Measurements from ENCODE around the gene SRGAP3. TPM values are rescaled to one million over a fixed set of nuclear protein-coding genes. Genes with fewer than 3 reads are reported as not detected.
A peak's percentile ranks its signal among the peaks of the same experiment; 100 is the strongest.

SRGAP3 gene
- total and polyA plus RNA-seq, 2 donors (not counting 1 experiment from before 2014, with no cell fraction given) = 1.4 to 1.5 TPM

GRCh38 chr3:9067352-9067975 lies 182.0 kb downstream of the SRGAP3 start:
- Histone ChIP-seq H3K4me2 (replicated peaks; ENCODE audit: low read depth, low read length, poor library complexity, severe bottlenecking) (no peak overlapping the region), H3K27me3 (replicated peaks in 1 of 4; ENCODE audit: control extremely low read depth in 1 of 4, control insufficient read depth in 3 of 4, insufficient read depth in 4 of 4, low read length in 3 of 4) (peaks cover 0 to 5% (median 0%) of the 10 kb centered on the region in 4 experiments), H3K27ac (ENCODE audit: low read length in 2 of 2) (no peak overlapping the region), H3K79me2 (ENCODE audit: control insufficient read depth, insufficient read depth, low read length) (no peaks in the 10 kb centered on the region), H2AFZ (ENCODE audit: insufficient read depth, low read depth, low read length, poor library complexity, severe bottlenecking) (no peak overlapping the region), H3K4me1 (ENCODE audit: control insufficient read depth in 2 of 2, insufficient read depth in 2 of 2, low read length in 2 of 2) (no peaks in the 10 kb centered on the region), H3K9me3 (ENCODE audit: control extremely low read depth in 1 of 3, control insufficient read depth in 2 of 3, insufficient read depth in 1 of 3, low read length in 2 of 3) (peaks cover 0 to 6% (median 5%) of the 10 kb centered on the region in 3 donors), H3K9ac (ENCODE audit: low read length) (no peak overlapping the region), H4K20me1 (ENCODE audit: control insufficient read depth, insufficient read depth, low read length, poor library complexity, severe bottlenecking) (no peaks in the 10 kb centered on the region), H3K36me3 (replicated peaks in 1 of 2; ENCODE audit: control extremely low read depth in 1 of 2, control insufficient read depth in 1 of 2, extremely low read depth in 1 of 2, insufficient read depth in 2 of 2, low read length in 1 of 2) (no peaks in the 10 kb centered on the region), H3K4me3 (ENCODE audit: control extremely low read depth in 1 of 5, extremely low read depth in 1 of 5, insufficient read depth in 1 of 5, low read depth in 2 of 5, low read length in 4 of 5) (no peak overlapping the region)
- Mint-ChIP-seq H3K4me3 (no peak overlapping the region), H3K9me3 (ENCODE audit: insufficient read depth) (peaks cover 4% of the 10 kb centered on the region), H3K27ac (no peak overlapping the region), H3K4me1 (no peaks in the 10 kb centered on the region), H3K27me3 (peaks cover 11% of the 10 kb centered on the region)
- ATAC-seq (ENCODE audit: low read depth) (no peak), DNase-seq (peak; percentile 8)
- 54% methylated on average over 10 of the region's 13 CpGs for WGBS (ENCODE audit: insufficient coverage)
- ChIA-PET CTCF (interaction anchor here (0.7 kb wide), 1 partner anchor 16 kb away, joined by 3 read pairs; no protein-coding TSS in a partner anchor), POLR2A (no interaction called here)
- TF ChIP-seq CTCF (IDR thresholded peaks at IDR 0.05) = peak; percentile 56
- no peak for TF ChIP-seq EZH2 (IDR thresholded peaks at IDR 0.05; ENCODE audit: borderline replicate concordance, insufficient read depth, low read depth, low read length, poor library complexity, severe bottlenecking)
- intact Hi-C loops (cut with micrococcal nuclease) = no loop called here

GRCh38 chr3:9066775-9067174 lies 182.7 kb downstream of the SRGAP3 start:
- H3K27ac ChIP-seq (ENCODE audit: low read length in 2 of 2) = no peak overlapping the region
- no CpG with 5 or more reads among the region's 3 CpGs for whole genome bisulfite sequencing (ENCODE audit: insufficient coverage)
- H3K9me3 ChIP-seq (ENCODE audit: control extremely low read depth in 1 of 3, control insufficient read depth in 2 of 3, insufficient read depth in 1 of 3, low read length in 2 of 3) = peaks cover 0 to 6% (median 6%) of the 10 kb centered on the region in 3 donors
- H2AFZ ChIP-seq (ENCODE audit: insufficient read depth, low read depth, low read length, poor library complexity, severe bottlenecking) = no peak overlapping the region
- TF ChIP-seq CTCF (IDR thresholded peaks at IDR 0.05) (no peak), EZH2 (IDR thresholded peaks at IDR 0.05; ENCODE audit: borderline replicate concordance, insufficient read depth, low read depth, low read length, poor library complexity, severe bottlenecking) (no peak)
- no peaks in the 10 kb centered on the region for H3K79me2 ChIP-seq (ENCODE audit: control insufficient read depth, insufficient read depth, low read length)
- no peak overlapping the region for H3K27ac Mint-ChIP-seq
- DNase-seq = no peak
- no peaks in the 10 kb centered on the region for H3K4me1 Mint-ChIP-seq
- H3K27me3 ChIP-seq (replicated peaks in 1 of 4; ENCODE audit: control extremely low read depth in 1 of 4, control insufficient read depth in 3 of 4, insufficient read depth in 4 of 4, low read length in 3 of 4) = peaks cover 0 to 5% (median 0%) of the 10 kb centered on the region in 4 experiments
- no peaks in the 10 kb centered on the region for H3K4me1 ChIP-seq (ENCODE audit: control insufficient read depth in 2 of 2, insufficient read depth in 2 of 2, low read length in 2 of 2)
- no peak overlapping the region for H3K4me3 ChIP-seq (ENCODE audit: control extremely low read depth in 1 of 5, extremely low read depth in 1 of 5, insufficient read depth in 1 of 5, low read depth in 2 of 5, low read length in 4 of 5)
- H3K9me3 Mint-ChIP-seq (ENCODE audit: insufficient read depth) = peaks cover 6% of the 10 kb centered on the region
- no peak overlapping the region for H3K4me3 Mint-ChIP-seq
- intact Hi-C loops (cut with micrococcal nuclease) = no loop called here
- H3K36me3 ChIP-seq (replicated peaks in 1 of 2; ENCODE audit: control extremely low read depth in 1 of 2, control insufficient read depth in 1 of 2, extremely low read depth in 1 of 2, insufficient read depth in 2 of 2, low read length in 1 of 2) = no peaks in the 10 kb centered on the region
- ChIA-PET CTCF (no interaction called here), POLR2A (no interaction called here)
- no peaks in the 10 kb centered on the region for H4K20me1 ChIP-seq (ENCODE audit: control insufficient read depth, insufficient read depth, low read length, poor library complexity, severe bottlenecking)
- no peak for ATAC-seq (ENCODE audit: low read depth)
- no peak overlapping the region for H3K4me2 ChIP-seq (replicated peaks; ENCODE audit: low read depth, low read length, poor library complexity, severe bottlenecking)
- H3K9ac ChIP-seq (ENCODE audit: low read length) = no peak overlapping the region
- H3K27me3 Mint-ChIP-seq = peaks cover 13% of the 10 kb centered on the region

Measured in B cell (primary cell).